ENCODE measurements around the gene ANKRD44. TPM values are rescaled to one million over a fixed set of nuclear protein-coding genes. Genes with fewer than 3 reads are reported as not detected.

ANKRD44 gene
- total RNA-seq, 1 experiment from 2014 or later, result 7.1 TPM

GRCh38 chr2:197116306-197116879, 194.2 kb downstream of the ANKRD44 start:
- Mint-ChIP-seq H3K27ac (ENCODE audit: unreplicated experiment) (no peak overlapping the region), H3K4me1 (ENCODE audit: low read depth, unreplicated experiment) (no peaks in the 10 kb centered on the region), H3K9me3 (ENCODE audit: low read depth, unreplicated experiment) (no peaks in the 10 kb centered on the region), H3K36me3 (ENCODE audit: insufficient read depth, unreplicated experiment) (no peaks in the 10 kb centered on the region), H3K27me3 (ENCODE audit: unreplicated experiment) (no peaks in the 10 kb centered on the region), H3K4me3 (ENCODE audit: low read depth, unreplicated experiment) (no peak overlapping the region)
- CTCF ChIA-PET, result no interaction called here
- intact Hi-C loops (cut with micrococcal nuclease; ENCODE audit: unreplicated experiment), result no loop called here
- no peak for DNase-seq
- no peak for TF ChIP-seq CTCF (IDR thresholded peaks at IDR 0.05; ENCODE audit: unreplicated experiment)
- no TSS peak for BruUV-seq (replicated peaks)

GRCh38 chr2:197115325-197115724, 195.3 kb downstream of the ANKRD44 start:
- H3K27ac Mint-ChIP-seq (ENCODE audit: unreplicated experiment), result no peak overlapping the region
- BruUV-seq (replicated peaks), result no TSS peak
- DNase-seq, result no peak
- no peaks in the 10 kb centered on the region for H3K36me3 Mint-ChIP-seq (ENCODE audit: insufficient read depth, unreplicated experiment)
- intact Hi-C loops (cut with micrococcal nuclease; ENCODE audit: unreplicated experiment), result no loop called here
- CTCF ChIA-PET, result no interaction called here
- TF ChIP-seq CTCF (IDR thresholded peaks at IDR 0.05; ENCODE audit: unreplicated experiment), result no peak
- H3K9me3 Mint-ChIP-seq (ENCODE audit: low read depth, unreplicated experiment), result no peaks in the 10 kb centered on the region
- H3K4me1 Mint-ChIP-seq (ENCODE audit: low read depth, unreplicated experiment), result no peaks in the 10 kb centered on the region
- H3K27me3 Mint-ChIP-seq (ENCODE audit: unreplicated experiment), result no peaks in the 10 kb centered on the region
- H3K4me3 Mint-ChIP-seq (ENCODE audit: low read depth, unreplicated experiment), result no peak overlapping the region

- TF ChIP-seq CTCF (IDR thresholded peaks at IDR 0.05; ENCODE audit: unreplicated experiment), result peak; percentile 67
- H3K9me3 Mint-ChIP-seq (ENCODE audit: low read depth, unreplicated experiment), result no peaks in the 10 kb centered on the region
- no peak overlapping the region for H3K27ac Mint-ChIP-seq (ENCODE audit: unreplicated experiment)
- H3K4me3 Mint-ChIP-seq (ENCODE audit: low read depth, unreplicated experiment), result no peak overlapping the region
- H3K27me3 Mint-ChIP-seq (ENCODE audit: unreplicated experiment), result no peaks in the 10 kb centered on the region
- H3K36me3 Mint-ChIP-seq (ENCODE audit: insufficient read depth, unreplicated experiment), result no peaks in the 10 kb centered on the region
- no TSS peak for BruUV-seq (replicated peaks)
- no peaks in the 10 kb centered on the region for H3K4me1 Mint-ChIP-seq (ENCODE audit: low read depth, unreplicated experiment)
- intact Hi-C loops (cut with micrococcal nuclease; ENCODE audit: unreplicated experiment), result loop anchor here (1.0 kb wide), 2 partner anchors 55 to 265 kb away; no protein-coding TSS in a partner anchor
- DNase-seq, result no peak
- CTCF ChIA-PET, result interaction anchor here (0.5 to 1.9 kb wide), 7 partner anchors 45 to 1184 kb away, joined by 3 to 28 read pairs (median 4); no protein-coding TSS in a partner anchor
These were observed 197.3 kb downstream of the ANKRD44 start for GRCh38 chr2:197113275-197113711.

- CTCF ChIA-PET, result interaction anchor here (0.7 kb wide), 2 partner anchors 9 to 19 kb away, joined by 3 read pairs; no protein-coding TSS in a partner anchor
- intact Hi-C loops (cut with micrococcal nuclease; ENCODE audit: unreplicated experiment), result no loop called here
- Mint-ChIP-seq H3K4me3 (ENCODE audit: low read depth, unreplicated experiment) (no peak overlapping the region), H3K27me3 (ENCODE audit: unreplicated experiment) (no peaks in the 10 kb centered on the region), H3K9me3 (ENCODE audit: low read depth, unreplicated experiment) (no peaks in the 10 kb centered on the region), H3K36me3 (ENCODE audit: insufficient read depth, unreplicated experiment) (no peaks in the 10 kb centered on the region), H3K27ac (ENCODE audit: unreplicated experiment) (no peak overlapping the region), H3K4me1 (ENCODE audit: low read depth, unreplicated experiment) (peaks cover 7% of the 10 kb centered on the region)
- DNase-seq, result no peak
- no TSS peak for BruUV-seq (replicated peaks)
- TF ChIP-seq CTCF (IDR thresholded peaks at IDR 0.05; ENCODE audit: unreplicated experiment), result no peak
These were observed 201.3 kb downstream of the ANKRD44 start for GRCh38 chr2:197109326-197109725.

All from Calu3 (cell line).